DOHH2 (cell line): ENCODE measurements around the gene ETS2.

Experiments used
- H3F3A ChIP-seq: fragments of 200-600 bp; sonication (generic), shearing (Covaris generic); 2 replicates; pipeline ENCODE4 v1.6.0; 2016; ENCODE audit warnings: antibody characterized with exemption, mild to moderate bottlenecking; ENCODE audit not compliant: control insufficient read depth, insufficient read depth
- H3K27ac ChIP-seq: fragments of 200-600 bp; sonication (generic); 2 replicates; pipeline ENCODE4 v1.5.1; 2014; ENCODE audit warnings: low read depth, mild to moderate bottlenecking, low read length, moderate library complexity
- H3K27me3 ChIP-seq: fragments of 200-600 bp; sonication (generic); 2 replicates; pipeline ENCODE4 v1.6.1; 2014; ENCODE audit warnings: mild to moderate bottlenecking, low read length, mixed read lengths; ENCODE audit not compliant: control insufficient read depth
- H3K36me3 ChIP-seq: fragments of 200-600 bp; sonication (generic); 2 replicates; pipeline ENCODE4 v1.6.1; 2014; ENCODE audit warnings: mild to moderate bottlenecking, low read length, moderate library complexity, mixed read lengths; ENCODE audit not compliant: control insufficient read depth
- H3K4me1 ChIP-seq: fragments of 200-600 bp; sonication (generic); 2 replicates; pipeline ENCODE4 v1.6.1; 2014; ENCODE audit warnings: mild to moderate bottlenecking, low read length, mixed read lengths; ENCODE audit not compliant: control insufficient read depth
- H3K4me2 ChIP-seq: fragments of 200-600 bp; sonication (generic); 2 replicates; pipeline ENCODE4 v1.6.0; 2014; ENCODE audit warnings: mild to moderate bottlenecking, low read length, moderate library complexity
- H3K4me3 ChIP-seq: fragments of 200-600 bp; sonication (generic); 2 replicates; pipeline ENCODE4 v1.5.1; 2014; ENCODE audit warnings: mild to moderate bottlenecking, low read length, mixed read lengths
- H3K79me2 ChIP-seq: fragments of 200-600 bp; sonication (generic); 2 replicates; pipeline ENCODE4 v1.6.1; 2014; ENCODE audit warnings: mild to moderate bottlenecking, low read length, mixed read lengths; ENCODE audit not compliant: control insufficient read depth
- H3K9me2 ChIP-seq: fragments of 200-600 bp; sonication (generic); replicated peaks from 2 replicates; pipeline ENCODE4 v1.6.1; 2014; ENCODE audit warnings: mild to moderate bottlenecking, low read length, mixed read lengths; ENCODE audit not compliant: control insufficient read depth
- H3K9me3 ChIP-seq: fragments of 200-600 bp; sonication (generic); 2 replicates; pipeline ENCODE4 v1.6.1; 2014; ENCODE audit warnings: antibody characterized with exemption, low read length, mixed read lengths; ENCODE audit not compliant: control insufficient read depth, insufficient read depth
- H4K20me1 ChIP-seq: fragments of 200-600 bp; sonication (generic); 2 replicates; pipeline ENCODE4 v1.6.0; 2014; ENCODE audit warnings: low read depth, mild to moderate bottlenecking, antibody characterized with exemption, low read length, moderate library complexity; ENCODE audit not compliant: control insufficient read depth, insufficient read depth
- CTCF ChIP-seq: fragments of 200-600 bp; sonication (generic); IDR thresholded peaks from one replicate; pipeline ENCODE4 v1.5.1; 2014; ENCODE audit warnings: antibody characterized with exemption, mild to moderate bottlenecking, low read depth, low read length; ENCODE audit not compliant: poor library complexity, severe bottlenecking
- EZH2phosphoT487 ChIP-seq: fragments of 200-600 bp; sonication (generic); IDR thresholded peaks from 2 replicates; pipeline ENCODE4 v1.6.1; 2017; ENCODE audit warnings: borderline replicate concordance, mild to moderate bottlenecking, antibody characterized with exemption, low read length, moderate library complexity, mixed read lengths

Gene ETS2

GRCh38 chr21:38772646-38773045, 33.1 kb upstream of the ETS2 start:
- Histone ChIP-seq H3K4me2 (peak overlapping the region; percentile 32; the same call in 1 of the 2 replicates), H3K27me3 (no peaks in the 10 kb centered on the region), H3K79me2 (no peaks in the 10 kb centered on the region), H3K9me2 (no peaks in the 10 kb centered on the region), H4K20me1 (no peaks in the 10 kb centered on the region), H3K27ac (no peak overlapping the region), H3K4me1 (peaks cover 47% of the 10 kb centered on the region), H3K36me3 (no peaks in the 10 kb centered on the region), H3F3A (peaks cover 8% of the 10 kb centered on the region), H3K4me3 (no peak overlapping the region), H3K9me3 (no peaks in the 10 kb centered on the region)
- TF ChIP-seq CTCF: no peak
- TF ChIP-seq EZH2phosphoT487: no peak

DNA sequence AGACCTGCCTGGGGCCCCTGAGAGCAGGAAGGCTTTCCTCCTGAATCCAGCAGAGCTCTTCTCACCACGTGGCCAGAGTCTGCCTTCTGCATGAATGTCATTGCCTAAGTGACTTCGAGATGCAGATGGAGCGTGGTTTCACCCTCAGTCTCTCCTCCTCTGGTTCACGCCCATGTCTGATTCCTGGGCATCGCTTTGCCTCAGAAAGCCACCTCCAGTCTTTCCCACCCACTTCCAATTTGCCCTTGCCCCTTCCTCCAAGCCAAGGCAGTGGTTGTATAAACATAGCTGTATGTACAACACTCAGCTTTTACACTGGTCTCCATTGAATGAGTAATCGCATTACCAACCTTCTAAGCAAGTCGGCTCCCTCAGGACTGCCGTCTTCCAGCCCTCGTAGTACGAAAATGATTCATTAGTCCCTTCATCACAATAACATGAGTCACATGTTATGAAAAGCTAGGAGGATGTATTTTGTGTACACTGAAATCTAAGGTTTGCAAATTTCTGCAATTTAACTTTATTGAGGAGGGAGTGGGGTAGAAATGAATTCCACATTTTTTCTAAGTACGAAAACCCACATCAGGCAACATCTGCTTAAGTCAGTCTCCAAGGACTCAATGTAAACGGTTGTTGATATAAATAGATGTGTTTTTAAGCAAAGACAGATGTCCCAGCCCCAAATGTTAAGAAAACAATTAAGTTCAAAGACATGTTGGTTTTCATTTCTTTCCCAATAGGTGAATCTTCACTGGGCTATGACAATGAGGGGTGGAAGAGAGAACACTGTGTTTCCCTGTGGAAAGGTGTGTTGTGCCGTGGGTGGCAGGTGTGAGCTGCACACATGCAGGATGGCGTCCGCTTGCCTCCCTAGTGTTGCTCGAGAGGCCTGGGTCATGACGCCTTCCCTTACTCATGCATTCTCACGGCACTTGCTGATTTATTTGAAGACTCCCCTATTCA, 32.3 kb upstream of the ETS2 start:
- peaks cover 3% of the 10 kb centered on the region for H3K9me3 ChIP-seq
- H3K4me1 ChIP-seq: peaks cover 47% of the 10 kb centered on the region
- peak overlapping the region; percentile 32 for H3K4me2 ChIP-seq
- no peak overlapping the region for H3K4me3 ChIP-seq
- H4K20me1 ChIP-seq: no peaks in the 10 kb centered on the region
- no peaks in the 10 kb centered on the region for H3K9me2 ChIP-seq
- H3F3A ChIP-seq: peaks cover 5% of the 10 kb centered on the region
- no peaks in the 10 kb centered on the region for H3K79me2 ChIP-seq
- no peak overlapping the region for H3K27ac ChIP-seq
- no peaks in the 10 kb centered on the region for H3K27me3 ChIP-seq
- H3K36me3 ChIP-seq: no peaks in the 10 kb centered on the region
- TF ChIP-seq EZH2phosphoT487 (no peak), CTCF (no peak)

DNA sequence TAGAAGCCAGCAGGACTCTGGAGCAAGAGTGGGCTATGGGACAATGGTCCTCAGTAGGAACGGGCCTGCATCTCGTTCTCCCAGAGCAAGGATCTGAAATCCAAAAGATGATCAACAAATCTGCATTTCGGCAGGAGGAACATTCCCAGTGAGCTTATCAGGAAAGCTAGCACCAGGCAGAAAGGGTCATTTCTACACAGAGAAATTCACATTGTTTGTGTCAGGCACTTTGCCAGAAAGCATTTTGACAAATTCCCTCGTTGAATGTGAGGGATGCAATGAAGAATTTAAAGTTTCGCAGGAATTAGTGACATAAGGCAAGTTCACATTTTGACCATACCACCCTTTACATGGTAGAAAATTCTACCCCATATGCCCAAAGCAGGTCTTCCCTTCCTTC, 31.6 kb upstream of the ETS2 start:
- H3K4me3 ChIP-seq: no peak overlapping the region
- no peaks in the 10 kb centered on the region for H3K36me3 ChIP-seq
- no peaks in the 10 kb centered on the region for H3K79me2 ChIP-seq
- H3K27me3 ChIP-seq: no peaks in the 10 kb centered on the region
- peaks cover 9% of the 10 kb centered on the region for H3K9me3 ChIP-seq
- H3K27ac ChIP-seq: no peak overlapping the region
- no peak overlapping the region for H3K4me2 ChIP-seq
- no peaks in the 10 kb centered on the region for H3F3A ChIP-seq
- no peaks in the 10 kb centered on the region for H4K20me1 ChIP-seq
- no peak for TF ChIP-seq EZH2phosphoT487
- TF ChIP-seq CTCF: no peak
- peaks cover 42% of the 10 kb centered on the region for H3K4me1 ChIP-seq
- no peaks in the 10 kb centered on the region for H3K9me2 ChIP-seq
